ENCODE measurements around the gene ZNF565.
A peak's percentile ranks its signal among the peaks of the same experiment; 100 is the strongest.
"Not testable (repeated sequence)": the region's sequence is repeated elsewhere in the genome, so short reads cannot be mapped to it uniquely, and the experiment has no call there.

ZNF565 gene

DNA sequence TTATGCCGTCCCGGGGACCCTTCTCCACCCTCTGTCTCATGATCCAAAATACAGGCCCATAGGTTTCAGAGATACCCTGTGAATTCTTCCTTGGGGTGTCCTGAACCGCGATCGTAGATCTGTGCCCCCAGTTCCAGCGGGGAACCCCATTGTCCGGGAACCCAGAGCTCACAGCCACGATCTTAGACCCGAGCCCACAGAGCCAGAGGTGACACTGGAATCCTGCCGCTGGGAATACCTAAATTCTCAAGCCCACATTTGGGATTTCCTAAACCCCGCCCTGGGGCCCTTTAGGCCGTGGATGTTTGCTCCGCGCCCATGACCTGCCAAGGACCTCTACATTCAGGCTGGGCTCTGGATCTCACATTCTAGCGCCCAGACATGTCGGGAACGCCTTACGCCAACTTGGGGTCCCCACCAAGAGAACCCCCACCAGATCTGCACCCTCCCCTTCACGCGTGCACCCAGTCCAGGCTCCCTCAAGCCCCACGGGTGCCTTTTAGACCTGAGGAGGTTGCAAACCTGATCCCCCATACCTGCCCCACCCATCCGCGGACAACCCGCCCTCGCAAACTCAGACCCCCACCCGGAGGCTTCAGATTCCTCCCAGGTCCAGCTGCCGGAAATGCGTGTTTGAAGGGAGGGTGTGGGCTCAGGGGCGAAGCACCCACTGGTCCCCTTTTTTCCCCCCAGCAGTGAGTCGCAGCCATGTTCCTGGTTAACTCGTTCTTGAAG lies 74.0 kb downstream of the ZNF565 start:
- peak overlapping the region; percentile 100 for H3K9ac ChIP-seq (ENCODE audit: low read depth in 1 of 2, low read length in 2 of 2)
- peak overlapping the region; percentile 99 for H3K27ac ChIP-seq (ENCODE audit: low read depth, low read length)
- peaks cover 9 to 20% of the 10 kb centered on the region in 2 donors for H3K4me1 ChIP-seq (ENCODE audit: control insufficient read depth in 1 of 2, insufficient read depth in 2 of 2, low read length in 2 of 2)
- H3K4me3 ChIP-seq (ENCODE audit: low read depth in 1 of 2, low read length in 2 of 2), result peak overlapping the region; percentile 98 to 100
- H3K36me3 ChIP-seq (ENCODE audit: control insufficient read depth in 1 of 2, insufficient read depth in 2 of 2, low read length in 2 of 2), result peaks cover 19 to 31% of the 10 kb centered on the region in 2 donors
- H3K9me3 ChIP-seq (ENCODE audit: control insufficient read depth in 1 of 2, low read length in 2 of 2), result no peaks in the 10 kb centered on the region
- no peaks in the 10 kb centered on the region for H3K27me3 ChIP-seq (ENCODE audit: control insufficient read depth in 1 of 2, insufficient read depth in 2 of 2, low read length in 2 of 2)

DNA sequence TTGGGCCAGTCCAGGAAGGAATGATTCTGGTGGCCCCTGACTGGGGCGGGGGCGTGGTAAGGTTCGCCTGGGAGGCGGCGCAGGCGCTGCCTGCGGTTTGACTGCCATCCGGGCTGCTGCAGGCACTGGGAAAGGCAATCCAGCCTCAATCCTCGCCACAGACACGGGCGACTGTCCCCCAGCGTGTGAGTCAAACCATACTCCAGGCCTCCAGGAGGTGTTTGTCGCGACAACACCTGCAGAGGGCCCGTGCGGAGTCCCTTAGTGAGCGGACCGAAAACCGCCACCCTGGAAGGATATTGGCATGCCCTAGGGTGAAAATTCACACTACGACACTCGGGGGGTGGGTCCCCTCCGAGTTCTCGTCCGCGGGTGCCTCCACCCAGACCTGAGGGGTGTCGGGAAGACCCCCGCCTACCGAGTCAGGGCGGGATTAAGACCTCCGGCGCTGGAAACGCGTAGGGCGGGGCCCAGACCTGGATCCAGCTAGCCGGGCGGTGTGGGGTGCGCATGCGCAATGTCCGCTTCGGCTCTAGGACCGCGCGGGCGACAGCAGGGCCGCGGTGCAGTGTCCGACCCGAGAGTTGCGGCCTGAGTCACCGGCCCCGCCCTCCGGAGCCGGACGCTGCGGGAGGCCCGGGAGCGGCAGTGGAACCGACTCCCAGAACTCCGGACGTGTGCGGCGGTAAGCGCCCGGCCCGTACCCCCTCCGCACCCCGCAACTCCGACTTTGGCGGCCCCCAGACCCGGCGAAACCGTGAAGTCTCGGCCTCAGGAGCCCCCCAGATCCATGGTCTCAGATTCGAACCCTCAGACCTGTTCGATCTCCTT lies 74.8 kb downstream of the ZNF565 start, which contains the start of gene CAPNS1:
TSS of gene CAPNS1 (plus strand) at position 594 of the 831 bp plus-strand sequence. CDS start 946 bp downstream, outside the sequence.
- Histone ChIP-seq H3K9me3 (ENCODE audit: control insufficient read depth in 1 of 2, low read length in 2 of 2) (no peaks in the 10 kb centered on the region), H3K27ac (ENCODE audit: low read depth, low read length) (peak within 1 kb of the TSS; percentile 99), H3K4me3 (ENCODE audit: low read depth in 1 of 2, low read length in 2 of 2) (peak within 1 kb of the TSS; percentile 98 to 100), H3K36me3 (ENCODE audit: control insufficient read depth in 1 of 2, insufficient read depth in 2 of 2, low read length in 2 of 2) (peaks cover 16 to 23% of the 10 kb centered on the region in 2 donors), H3K27me3 (ENCODE audit: control insufficient read depth in 1 of 2, insufficient read depth in 2 of 2, low read length in 2 of 2) (no peaks in the 10 kb centered on the region), H3K9ac (ENCODE audit: low read depth in 1 of 2, low read length in 2 of 2) (peak within 1 kb of the TSS; percentile 100), H3K4me1 (ENCODE audit: control insufficient read depth in 1 of 2, insufficient read depth in 2 of 2, low read length in 2 of 2) (peaks cover 9 to 20% of the 10 kb centered on the region in 2 donors)

DNA sequence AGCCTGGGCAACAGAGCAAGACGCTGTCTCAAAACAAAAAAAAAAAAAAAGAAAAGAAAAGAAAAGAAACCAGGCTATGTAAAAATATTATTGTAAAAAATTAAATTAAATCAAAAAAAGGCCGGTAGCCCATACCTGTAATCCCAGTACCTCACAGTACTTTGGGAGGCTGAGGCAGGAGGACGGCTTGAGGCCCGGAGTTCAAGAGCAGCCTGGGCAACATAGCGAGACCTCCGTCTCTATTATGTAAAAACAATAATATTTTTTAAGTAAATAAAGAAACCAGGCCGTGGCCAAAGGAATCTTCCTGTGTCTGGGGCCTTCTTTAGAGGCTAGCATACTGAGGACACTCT lies 75.4 kb downstream of the ZNF565 start:
- Histone ChIP-seq H3K36me3 (ENCODE audit: control insufficient read depth in 1 of 2, insufficient read depth in 2 of 2, low read length in 2 of 2) (peaks cover 13 to 17% of the 10 kb centered on the region in 2 donors), H3K9ac (ENCODE audit: low read depth in 1 of 2, low read length in 2 of 2) (peak overlapping the region; percentile 77 to 100), H3K4me1 (ENCODE audit: control insufficient read depth in 1 of 2, insufficient read depth in 2 of 2, low read length in 2 of 2) (peaks cover 9 to 20% of the 10 kb centered on the region in 2 donors), H3K4me3 (ENCODE audit: low read depth in 1 of 2, low read length in 2 of 2) (peak overlapping the region; percentile 98 to 100), H3K27me3 (ENCODE audit: control insufficient read depth in 1 of 2, insufficient read depth in 2 of 2, low read length in 2 of 2) (no peaks in the 10 kb centered on the region), H3K27ac (ENCODE audit: low read depth, low read length) (peak overlapping the region; percentile 93), H3K9me3 (ENCODE audit: control insufficient read depth in 1 of 2, low read length in 2 of 2) (no peaks in the 10 kb centered on the region)

GRCh38 chr19:36136964-36137686 lies 77.3 kb downstream of the ZNF565 start:
- H3K27ac ChIP-seq (ENCODE audit: low read depth, low read length), result peak overlapping the region; percentile 61
- no peaks in the 10 kb centered on the region for H3K27me3 ChIP-seq (ENCODE audit: control insufficient read depth in 1 of 2, insufficient read depth in 2 of 2, low read length in 2 of 2)
- H3K9me3 ChIP-seq (ENCODE audit: control insufficient read depth in 1 of 2, low read length in 2 of 2), result no peaks in the 10 kb centered on the region
- H3K4me1 ChIP-seq (ENCODE audit: control insufficient read depth in 1 of 2, insufficient read depth in 2 of 2, low read length in 2 of 2), result peaks cover 9 to 25% of the 10 kb centered on the region in 2 donors
- peak overlapping the region; percentile 57 to 60 for H3K4me3 ChIP-seq (ENCODE audit: low read depth in 1 of 2, low read length in 2 of 2)
- H3K36me3 ChIP-seq (ENCODE audit: control insufficient read depth in 1 of 2, insufficient read depth in 2 of 2, low read length in 2 of 2), result peaks cover 2 to 4% of the 10 kb centered on the region in 2 donors
- H3K9ac ChIP-seq (ENCODE audit: low read depth in 1 of 2, low read length in 2 of 2), result peak overlapping the region; percentile 39 to 63

DNA sequence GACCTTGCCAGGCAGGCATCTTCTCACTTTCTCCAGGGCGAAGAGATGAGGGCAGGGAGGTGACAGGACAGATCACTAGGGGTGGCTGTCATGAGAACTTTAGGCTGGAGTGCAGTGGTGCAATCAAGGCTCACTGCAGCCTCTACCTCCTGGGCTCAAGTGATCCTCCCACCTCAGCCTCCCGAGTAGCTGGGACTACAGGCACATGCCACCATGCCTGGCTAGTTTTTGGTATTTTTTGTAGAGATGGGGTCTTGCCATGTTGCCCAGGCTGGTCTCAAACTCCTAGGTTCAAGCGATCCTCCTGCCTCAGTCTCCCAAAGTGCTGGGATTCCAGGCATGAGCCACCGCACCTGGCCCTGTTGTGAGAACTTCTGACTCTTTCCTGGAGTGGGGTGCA lies 79.6 kb downstream of the ZNF565 start:
- H3K9ac ChIP-seq (ENCODE audit: low read depth in 1 of 2, low read length in 2 of 2); H3K27me3 ChIP-seq (ENCODE audit: control insufficient read depth in 1 of 2, insufficient read depth in 2 of 2, low read length in 2 of 2); H3K27ac ChIP-seq (ENCODE audit: low read depth, low read length); H3K36me3 ChIP-seq (ENCODE audit: control insufficient read depth in 1 of 2, insufficient read depth in 2 of 2, low read length in 2 of 2); H3K4me3 ChIP-seq (ENCODE audit: low read depth in 1 of 2, low read length in 2 of 2); H3K9me3 ChIP-seq (ENCODE audit: control insufficient read depth in 1 of 2, low read length in 2 of 2): not testable (repeated sequence)
- H3K4me1 ChIP-seq (ENCODE audit: control insufficient read depth in 1 of 2, insufficient read depth in 2 of 2, low read length in 2 of 2), result peaks cover 3 to 17% of the 10 kb centered on the region in 2 donors
